Hindlimb muscle (tissue), 1 donor: ENCODE measurements around the gene DRP2. TPM values are rescaled to one million over a fixed set of nuclear protein-coding genes. Genes with fewer than 3 reads are reported as not detected.
"Not testable (repeated sequence)": the region's sequence is repeated elsewhere in the genome, so short reads cannot be mapped to it uniquely, and the experiment has no call there.

Experiments used
- DNase-seq: peaks from one replicate; pipeline ENCODE4 v3.0.0-alpha.2; 2013
- polyA plus RNA-seq: library from polyadenylated mRNA; unstranded; fragments of 120-200 nt; gene quantifications from one replicate; pipeline ENCODE4 v1.2.1, GENCODE V29; 2013; ENCODE audit not compliant: insufficient read length

Gene DRP2
- polyA plus RNA-seq, 1 donor: 2.1 TPM

- no peak for DNase-seq
Observed at GRCh38 chrX:101237041-101237440, 17.5 kb downstream of the DRP2 start.

DNA sequence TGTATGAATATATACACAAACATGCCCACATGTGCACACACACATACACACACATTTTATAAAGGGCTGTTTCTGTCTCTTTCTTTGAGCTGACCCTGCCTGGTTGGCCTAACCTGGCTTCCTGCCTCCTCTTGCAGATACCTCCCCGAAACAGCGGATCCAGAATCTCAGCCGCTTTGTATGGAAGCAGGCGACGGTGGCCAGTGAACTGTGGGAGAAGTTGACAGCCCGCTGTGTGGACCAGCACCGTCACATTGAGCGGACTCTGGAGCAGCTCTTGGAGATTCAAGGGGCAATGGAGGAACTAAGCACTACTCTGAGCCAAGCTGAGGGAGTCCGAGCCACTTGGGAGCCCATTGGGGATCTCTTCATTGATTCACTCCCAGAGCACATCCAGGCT is 21.9 kb downstream of the DRP2 start:
- DNase-seq: no peak

DNA sequence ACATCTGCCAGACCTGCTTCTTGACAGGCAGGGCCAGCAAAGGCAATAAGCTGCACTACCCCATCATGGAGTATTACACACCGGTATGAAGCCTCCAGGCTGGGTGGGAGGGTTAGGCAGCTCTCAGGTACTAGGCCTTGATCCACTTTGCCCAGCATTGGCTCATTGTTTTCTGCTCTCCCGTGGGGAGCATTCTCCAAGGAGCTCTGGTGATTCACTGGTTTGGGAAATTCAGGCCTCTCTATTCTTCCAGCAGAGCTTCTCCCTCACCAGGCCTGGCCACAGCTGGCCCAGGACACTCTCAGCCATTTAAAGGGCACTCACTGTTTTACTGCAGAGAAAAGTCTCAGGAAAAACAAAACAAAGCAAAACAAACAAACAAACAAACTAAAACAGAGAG is 33.0 kb downstream of the DRP2 start:
- no peak for DNase-seq

GRCh38 chrX:101257448-101258258 is 38.1 kb downstream of the DRP2 start:
- no peak for DNase-seq

DNA sequence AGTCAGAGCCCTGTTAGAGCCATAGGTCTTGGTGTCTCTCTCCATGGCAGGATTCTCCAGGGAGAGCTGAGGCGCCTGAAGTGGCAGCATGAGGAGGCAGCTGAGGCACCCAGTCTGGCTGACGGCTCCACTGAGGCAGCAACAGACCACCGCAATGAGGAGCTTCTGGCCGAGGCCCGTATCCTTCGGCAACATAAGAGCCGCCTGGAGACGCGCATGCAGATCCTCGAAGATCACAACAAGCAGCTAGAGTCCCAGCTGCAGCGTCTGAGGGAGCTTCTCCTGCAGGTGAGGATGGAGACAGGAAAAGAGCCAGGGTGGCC is 38.6 kb downstream of the DRP2 start:
- no peak for DNase-seq

- no peak for DNase-seq
Observed at GRCh38 chrX:101260435-101260834, 40.8 kb downstream of the DRP2 start.

DNA sequence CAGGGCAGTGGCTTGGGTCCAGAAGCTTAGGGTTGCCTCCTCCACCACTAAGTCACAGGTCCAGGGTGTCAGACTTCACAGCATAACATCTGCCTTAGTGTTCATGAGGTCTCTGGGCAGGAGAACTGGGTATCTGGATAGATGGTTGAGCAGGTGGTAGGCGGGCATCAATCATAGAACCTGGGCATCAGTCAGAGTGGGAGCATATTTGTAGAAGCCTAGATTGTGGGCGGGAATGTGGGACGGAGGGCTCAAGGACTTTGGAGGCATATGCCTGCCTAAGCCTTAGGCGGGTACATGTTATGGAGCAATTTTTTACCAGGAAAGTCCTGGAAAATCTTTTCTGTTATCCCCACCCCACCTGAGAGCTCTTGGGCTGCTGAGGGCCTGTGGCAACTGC is 43.0 kb downstream of the DRP2 start:
- DNase-seq: no peak

DNA sequence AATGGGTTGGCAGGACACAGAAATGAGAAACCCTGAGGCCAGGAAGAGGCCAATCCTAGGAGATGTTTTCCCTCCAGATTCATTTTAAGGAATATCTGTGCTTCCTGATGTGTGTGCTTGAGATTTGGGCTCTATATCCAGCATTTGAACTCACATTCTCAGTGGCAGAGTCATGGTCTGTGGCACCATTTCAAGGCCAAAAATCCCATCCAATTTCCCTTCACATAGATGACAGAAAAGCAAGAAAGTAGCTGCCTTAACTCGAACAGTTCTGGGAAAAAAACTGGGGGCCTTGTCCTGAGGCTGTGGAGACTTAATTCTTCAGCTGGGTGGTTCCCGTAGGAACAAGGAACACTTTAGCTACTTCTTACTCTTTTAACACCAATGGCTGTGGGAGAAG is 44.2 kb downstream of the DRP2 start:
- no peak for DNase-seq

- DNase-seq: no peak
Observed at GRCh38 chrX:101265869-101266428, 46.4 kb downstream of the DRP2 start.

- DNase-seq: no peak
Observed at GRCh38 chrX:101274198-101274597, 54.6 kb downstream of the DRP2 start.

GRCh38 chrX:101276238-101276637 is 56.7 kb downstream of the DRP2 start:
- no peak for DNase-seq

GRCh38 chrX:101287402-101287801 is 67.8 kb downstream of the DRP2 start:
- peak; percentile 20 for DNase-seq

DNA sequence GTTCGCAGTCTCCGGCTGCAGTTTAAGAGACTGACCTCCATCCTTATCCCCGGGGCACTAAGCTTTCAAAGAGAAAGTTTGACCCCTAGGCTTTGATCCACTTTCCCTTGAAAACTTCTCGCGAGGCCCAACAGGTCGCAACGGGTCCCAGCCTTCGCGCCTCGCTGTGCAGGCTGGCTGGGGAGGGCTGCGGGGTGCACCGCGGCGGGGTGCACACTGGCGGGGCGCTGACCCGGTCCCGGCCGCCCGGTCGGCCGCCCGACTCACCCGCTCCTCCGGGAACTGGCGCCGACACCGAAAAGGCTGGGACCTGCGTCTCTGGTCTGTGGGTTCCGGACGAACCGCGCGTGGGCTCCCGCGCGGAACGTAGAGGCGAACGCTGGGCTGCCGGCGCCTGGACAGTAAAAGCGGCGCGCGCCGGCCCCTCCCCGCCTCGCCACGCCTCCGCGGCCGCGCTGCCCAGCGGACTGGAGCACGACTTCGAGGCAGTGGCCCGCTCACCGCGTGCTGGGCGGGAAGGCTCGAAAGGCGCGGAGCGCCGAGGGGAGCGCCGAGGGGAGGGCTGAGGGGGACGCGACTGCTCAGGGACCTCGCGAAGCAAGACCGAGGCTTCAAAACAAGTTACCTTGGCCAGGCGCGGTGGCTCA is 71.5 kb downstream of the DRP2 start, which contains the start of gene TAF7L:
TSS of gene TAF7L (minus strand) at position 378 of the 647 bp plus-strand sequence. CDS start 3,791 bp downstream, outside the sequence.
- DNase-seq: no peak

DNA sequence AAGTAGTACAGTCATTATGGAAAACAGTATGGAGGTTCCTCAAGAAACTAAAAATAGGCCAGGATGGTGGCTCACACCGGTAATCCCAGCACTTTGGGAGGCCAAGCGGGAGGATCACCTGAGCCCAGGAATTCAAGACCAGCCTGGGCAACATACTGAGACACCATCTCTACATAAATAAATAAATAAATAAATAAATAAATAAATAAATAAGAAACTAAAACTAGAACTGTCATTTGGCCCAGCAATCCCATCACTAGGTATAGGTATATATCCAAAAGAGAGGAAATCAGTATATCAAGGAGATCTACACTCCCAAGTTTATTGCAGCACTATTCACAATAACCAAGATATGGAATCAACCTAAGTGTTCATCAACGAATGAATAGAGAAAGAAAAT is 76.0 kb downstream of the DRP2 start:
- not testable (repeated sequence) for DNase-seq

DNA sequence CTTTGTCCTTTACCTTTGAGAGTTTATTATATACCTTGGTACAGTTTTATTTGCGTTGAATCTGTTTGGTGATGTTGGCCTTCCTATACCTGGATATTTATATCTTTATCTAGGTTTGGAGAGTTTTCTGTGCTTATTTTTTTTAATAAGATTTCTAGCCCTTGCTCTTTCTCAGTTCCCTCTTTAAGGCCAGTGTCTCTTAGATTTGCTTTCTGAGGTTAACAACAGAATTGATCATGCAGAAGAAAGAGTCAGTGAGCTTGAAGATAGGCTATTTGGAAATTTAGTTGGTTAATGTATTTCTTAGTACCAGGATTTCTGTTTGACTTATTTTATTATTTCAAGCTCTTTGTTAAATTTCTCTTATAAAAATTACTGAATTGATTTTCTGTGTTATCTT is 84.2 kb downstream of the DRP2 start:
- no peak for DNase-seq

Other genes starting within 250 kb of the DRP2 start
- gene TRMT2B, start 167.7 kb upstream of the DRP2 start, polyA plus RNA-seq: 8.3 TPM
- gene TMEM35A, start 140.9 kb upstream of the DRP2 start, polyA plus RNA-seq: 1.5 TPM
- 4.8 TPM for gene CENPI, start 121.6 kb upstream of the DRP2 start, polyA plus RNA-seq
- gene TAF7L, start 71.5 kb downstream of the DRP2 start, polyA plus RNA-seq: 0.15 TPM
- gene TIMM8A, start 129.0 kb downstream of the DRP2 start, polyA plus RNA-seq: 10.3 TPM
- 3.8 TPM for gene BTK, start 166.4 kb downstream of the DRP2 start, polyA plus RNA-seq
- 1,337 TPM for gene RPL36A, start 171.2 kb downstream of the DRP2 start, polyA plus RNA-seq
- gene GLA, start 188.1 kb downstream of the DRP2 start, polyA plus RNA-seq: 15.0 TPM
- 60.1 TPM for gene HNRNPH2, start 188.4 kb downstream of the DRP2 start, polyA plus RNA-seq